ENCODE data around the gene ARL1.

ARL1 gene

GRCh38 chr12:101368016-101368415 is 39.6 kb downstream of the ARL1 start:
- Histone ChIP-seq H3K27me3 (ENCODE audit: insufficient read depth, poor library complexity, severe bottlenecking) (no peaks in the 10 kb centered on the region), H3K4me3 (replicated peaks; ENCODE audit: insufficient read depth, low read length) (no peak overlapping the region), H3K27ac (replicated peaks) (no peak overlapping the region)
- TF ChIP-seq SPI1 (IDR thresholded peaks at IDR 0.05; ENCODE audit: borderline replicate concordance, low read depth) (no peak), POLR2AphosphoS5 (IDR thresholded peaks at IDR 0.05; ENCODE audit: low read depth) (no peak), REST (IDR thresholded peaks at IDR 0.05; ENCODE audit: insufficient replicate concordance, low read depth) (no peak), GABPA (IDR thresholded peaks at IDR 0.05; ENCODE audit: low read depth) (no peak), CTCF (IDR thresholded peaks at IDR 0.05; ENCODE audit: insufficient read depth, low read length) (no peak)
- no peak for DNase-seq (ENCODE audit: low read depth in 1 of 2, low spot score in 1 of 2)

- no peaks in the 10 kb centered on the region for H3K27me3 ChIP-seq (ENCODE audit: insufficient read depth, poor library complexity, severe bottlenecking)
Observed at GRCh38 chr12:101361455-101361854, 46.1 kb downstream of the ARL1 start.

GRCh38 chr12:101356794-101357193 is 50.8 kb downstream of the ARL1 start:
- no peak overlapping the region for H3K27ac ChIP-seq (replicated peaks)
- H3K4me3 ChIP-seq (replicated peaks; ENCODE audit: insufficient read depth, low read length) = no peak overlapping the region
- H3K27me3 ChIP-seq (ENCODE audit: insufficient read depth, poor library complexity, severe bottlenecking) = no peaks in the 10 kb centered on the region
- TF ChIP-seq SPI1 (IDR thresholded peaks at IDR 0.05; ENCODE audit: borderline replicate concordance, low read depth) (peak; percentile 59; the same call in 1 of the 2 replicates), REST (IDR thresholded peaks at IDR 0.05; ENCODE audit: insufficient replicate concordance, low read depth) (no peak)
- peak in 1 of 2 experiments; percentile 58 for DNase-seq (ENCODE audit: low read depth in 1 of 2, low spot score in 1 of 2)

More at GRCh38 chr12:101361455-101361854, 46.1 kb downstream of the ARL1 start:
- Histone ChIP-seq H3K4me3 (replicated peaks; ENCODE audit: insufficient read depth, low read length) (no peak overlapping the region), H3K27ac (replicated peaks) (no peak overlapping the region)
- no peak for DNase-seq (ENCODE audit: low read depth in 1 of 2, low spot score in 1 of 2)
- TF ChIP-seq CTCF (IDR thresholded peaks at IDR 0.05; ENCODE audit: insufficient read depth, low read length) (no peak), REST (IDR thresholded peaks at IDR 0.05; ENCODE audit: insufficient replicate concordance, low read depth) (no peak), GABPA (IDR thresholded peaks at IDR 0.05; ENCODE audit: low read depth) (no peak), POLR2AphosphoS5 (IDR thresholded peaks at IDR 0.05; ENCODE audit: low read depth) (no peak), SPI1 (IDR thresholded peaks at IDR 0.05; ENCODE audit: borderline replicate concordance, low read depth) (no peak)

Measured in HL-60 (cell line).